HepG2 (cell line): Measurements from ENCODE around the gene OSER1. TPM values are rescaled to one million over a fixed set of nuclear protein-coding genes. Genes with fewer than 3 reads are reported as not detected.

ENCODE experiments used
- ATAC-seq: fragments of 200-7000 bp; cut with Tn5 transposase; 3 replicates; pipeline ENCODE4 v1.9.1; 2020; ENCODE audit warnings: mild to moderate bottlenecking, moderate library complexity
- BruUV-seq: library from RNA; stranded (reverse); fragments of 400-500 nt; replicated peaks from 2 replicates; lab custom pipeline; 2021; lab: Mats Ljungman, UMichigan
- CTCF ChIA-PET: fragments of 300-600 bp; formaldehyde crosslinking; extraction: SDS; loops from one replicate; lab custom pipeline; 2021; ENCODE audit warnings: low total read pairs, inconsistent platforms, low intra/inter-chr PET ratio; lab: Yijun Ruan, JAX
- POLR2A ChIA-PET: fragments of 350-600 bp; sonication (Branson Sonifier 250); formaldehyde crosslinking; loops from one replicate; lab custom pipeline; 2020; ENCODE audit warnings: antibody characterized with exemption, inconsistent platforms; lab: Yijun Ruan, JAX
- DNase-seq: peaks from one replicate; pipeline ENCODE4 v3.0.0-alpha.2; 2015; ENCODE audit warnings: low spot score
- FAIRE-seq: peaks from 3 replicates; lab custom pipeline; 2011; peaks lifted over from hg19 to GRCh38; lab: Jason Lieb, UNC
- H2AFZ ChIP-seq: one replicate; pipeline ENCODE4 v1.6.1; 2011; ENCODE audit warnings: low read length, inconsistent platforms
- H3K27ac ChIP-seq: fragments of 300-600 bp; 3 replicates; pipeline ENCODE4 v1.8.0; 2011; ENCODE audit warnings: mixed run types, mild to moderate bottlenecking, mixed read lengths, low read length, inconsistent platforms; ENCODE audit not compliant: insufficient read depth; ENCODE audit errors: extremely low read length
- H3K27me3 ChIP-seq, 2 experiments: fragments of 200-600 bp in 1 of 2; 2 replicates in 1 of 2; 3 replicates in 1 of 2; pipeline versions ENCODE4 v1.6.0 to v1.8.0; 2011; ENCODE audit warnings: low read length in 2 of 2, mild to moderate bottlenecking in 2 of 2, moderate library complexity in 2 of 2, inconsistent platforms in 1 of 2; ENCODE audit not compliant: insufficient read depth in 2 of 2, control insufficient read depth in 1 of 2
- H3K36me3 ChIP-seq, 2 experiments: fragments of 200-600 bp in 1 of 2; replicated peaks in 1 of 2; 2 replicates in 1 of 2; 3 replicates in 1 of 2; pipeline versions ENCODE4 v1.5.1 to v1.8.0; 2011; ENCODE audit warnings: low read length in 2 of 2, inconsistent platforms in 1 of 2; ENCODE audit not compliant: insufficient read depth in 2 of 2, control insufficient read depth in 1 of 2
- H3K4me1 ChIP-seq: 2 replicates; pipeline ENCODE4 v1.5.1; 2012; ENCODE audit warnings: low read length, inconsistent platforms; ENCODE audit not compliant: insufficient read depth
- H3K4me2 ChIP-seq: 2 replicates; pipeline ENCODE4 v1.6.0; 2011; ENCODE audit warnings: low read depth, low read length, inconsistent platforms
- H3K4me3 ChIP-seq, 3 experiments: fragments of 200-600 bp in 1 of 3; sonication (generic), shearing (Covaris generic) in 1 of 3; replicated peaks in 1 of 3; 2 replicates each; pipeline ENCODE4 v1.5.1; 2011 to 2016; ENCODE audit warnings: low read length in 3 of 3, inconsistent platforms in 2 of 3, low read depth in 2 of 3, mild to moderate bottlenecking in 2 of 3, control low read depth in 1 of 3, mixed read lengths in 1 of 3; ENCODE audit not compliant: insufficient read depth in 1 of 3
- H3K79me2 ChIP-seq: one replicate; pipeline ENCODE4 v1.6.1; 2011; ENCODE audit warnings: low read length, inconsistent platforms; ENCODE audit not compliant: insufficient read depth
- H3K9ac ChIP-seq: 2 replicates; pipeline ENCODE4 v1.6.0; 2011; ENCODE audit warnings: mild to moderate bottlenecking, low read depth, low read length, inconsistent platforms; ENCODE audit not compliant: insufficient read depth
- H3K9me3 ChIP-seq: 2 replicates; pipeline ENCODE4 v1.5.1; 2012; ENCODE audit warnings: mild to moderate bottlenecking, low read length
- H4K20me1 ChIP-seq: 2 replicates; pipeline ENCODE4 v1.6.0; 2011; ENCODE audit warnings: inconsistent platforms, mild to moderate bottlenecking, low read length, moderate library complexity; ENCODE audit not compliant: insufficient read depth
- AKAP8 ChIP-seq: sonication (generic); formaldehyde crosslinking; IDR thresholded peaks from 2 replicates; pipeline ENCODE4 v1.5.1; 2020; ENCODE audit warnings: mild to moderate bottlenecking, missing genetic modification reagents
- KDM1A ChIP-seq: IDR thresholded peaks from 2 replicates; pipeline ENCODE4 v1.6.1; 2016; ENCODE audit warnings: missing compliant biosample characterization
- MEIS2 ChIP-seq: sonication (generic); formaldehyde crosslinking; IDR thresholded peaks from 2 replicates; pipeline ENCODE4 v1.9.0; 2021; ENCODE audit warnings: mild to moderate bottlenecking, missing genetic modification reagents
- NFE2 ChIP-seq: sonication (generic); formaldehyde crosslinking; IDR thresholded peaks from 2 replicates; pipeline ENCODE4 v1.4.0; 2020; ENCODE audit warnings: missing genetic modification reagents
- POGZ ChIP-seq: sonication (generic); formaldehyde crosslinking; IDR thresholded peaks from 2 replicates; pipeline ENCODE4 v1.4.0; 2020; ENCODE audit warnings: mild to moderate bottlenecking, missing genetic modification reagents
- RFX5 ChIP-seq: IDR thresholded peaks from 2 replicates; pipeline ENCODE4 v1.6.1; 2011; ENCODE audit warnings: low read depth, low read length, improper control_type of control experiment
- ZFP41 ChIP-seq: sonication (generic); formaldehyde crosslinking; IDR thresholded peaks from 2 replicates; pipeline ENCODE4 v1.4.0; 2020; ENCODE audit warnings: mild to moderate bottlenecking, missing genetic modification reagents, borderline replicate concordance
- ZFP90 ChIP-seq: sonication (generic); formaldehyde crosslinking; IDR thresholded peaks from 2 replicates; pipeline ENCODE4 v1.8.0; 2022; ENCODE audit warnings: missing genetic modification reagents, mild to moderate bottlenecking, inconsistent platforms, borderline replicate concordance
- ZNF282 ChIP-seq: fragments of 450-650 bp; IDR thresholded peaks from 2 replicates; pipeline ENCODE4 v1.6.1; 2018; ENCODE audit not compliant: partially characterized antibody
- ZNF720 ChIP-seq: sonication (generic); formaldehyde crosslinking; IDR thresholded peaks from 2 replicates; pipeline ENCODE4 v1.4.0; 2020; ENCODE audit warnings: missing genetic modification reagents
- ZNF850 ChIP-seq: sonication (generic); formaldehyde crosslinking; conservative IDR thresholded peaks from 2 replicates; pipeline ENCODE4 v1.9.0; 2021; ENCODE audit warnings: mild to moderate bottlenecking, missing genetic modification reagents
- WGBS: methylation state at CpG from one replicate; pipeline ENCODE4 v1.1.6; 2017; ENCODE audit warnings: low lambda C conversion rate; 5-methylcytosine and 5-hydroxymethylcytosine counted together
- in situ Hi-C: cut with HindIII; loops from 2 replicates; pipeline ENCODE4 v1.10.0; 2017; ENCODE audit warnings: low pct_unique_long_range_greater_than_20kb; ENCODE audit not compliant: extremely low pct_ligation_motif_present
- intact Hi-C: fragments of 100-400 bp; cut with micrococcal nuclease; formaldehyde crosslinking; loops from one replicate; pipeline ENCODE4 v1.10.0; 2022; ENCODE audit not compliant: unreplicated experiment
- polyA plus RNA-seq, 8 experiments: library from polyadenylated mRNA; depleted of rRNA in 3 of 8; stranded (reverse) in 7 of 8; unstranded in 1 of 8; fragments of >200 nt; fragmentation: Illumina TruSeq in 4 of 8; extraction: Trizol in 4 of 8; gene quantifications; 2 replicates each; pipeline versions ENCODE4 v1.2.1 to v1.2.3, GENCODE V29; 2011 to 2016; ENCODE audit warnings: low read depth in 4 of 8, missing spikeins in 1 of 8, mixed read lengths in 1 of 8; ENCODE audit not compliant: insufficient read depth in 1 of 8
- total RNA-seq, 5 experiments: library from RNA; depleted of rRNA; stranded (reverse); fragments of >200 nt; fragmentation: Illumina TruSeq; extraction: Trizol; gene quantifications; 2 replicates each; pipeline ENCODE4 v1.2.3, GENCODE V29; 2016; ENCODE audit warnings: low read depth in 1 of 5
- TF ChIP-seq, protein P1 (sequence below): sonication (generic); formaldehyde crosslinking; conservative IDR thresholded peaks from 2 replicates; pipeline ENCODE4 v1.4.0; 2020; ENCODE audit warnings: mild to moderate bottlenecking, missing genetic modification reagents, moderate library complexity
- TF ChIP-seq, protein P2 (sequence below): sonication (generic); formaldehyde crosslinking; IDR thresholded peaks from 2 replicates; pipeline ENCODE4 v1.9.0; 2022; ENCODE audit warnings: missing genetic modification reagents, mild to moderate bottlenecking, borderline replicate concordance

The OSER1 gene
- total and polyA plus RNA-seq, 2 of the 13 experiments (the other 11 are each of a cell fraction or from before 2014, with no cell fraction given): 71.2 to 71.5 TPM

DNA sequence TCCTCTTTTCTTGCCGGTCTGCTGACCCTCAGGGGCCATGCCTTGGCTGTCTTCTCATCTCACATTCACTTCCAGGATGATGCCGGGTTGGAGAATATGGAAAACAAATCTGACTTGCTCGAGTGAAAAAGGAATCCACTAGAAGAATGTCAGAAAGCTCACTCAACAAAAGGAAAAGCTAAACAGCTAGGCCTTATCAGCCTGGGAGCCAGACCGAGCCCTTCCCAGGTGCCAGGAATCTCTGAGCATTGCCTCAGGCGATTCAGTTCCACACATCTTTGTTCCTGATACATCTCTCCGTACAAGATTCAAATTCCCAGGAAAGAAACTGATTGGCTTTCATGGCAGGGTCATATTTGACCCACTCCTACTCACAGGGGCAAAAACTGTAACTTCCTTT lies 9.2 kb upstream of the OSER1 start:
- in situ Hi-C loops: loop anchor here (5.0 kb wide), 4 partner anchors 93 to 393 kb away; partner anchors contain the start of gene FITM2
- Histone ChIP-seq H3K9me3 (no peaks in the 10 kb centered on the region), H3K4me1 (peaks cover 22% of the 10 kb centered on the region), H3K9ac (no peak overlapping the region), H3K36me3 (no peaks in the 10 kb centered on the region), H4K20me1 (no peaks in the 10 kb centered on the region), H3K27me3 (no peaks in the 10 kb centered on the region), H3K27ac (no peak overlapping the region), H3K4me3 (no peak overlapping the region), H2AFZ (no peak overlapping the region), H3K4me2 (no peak overlapping the region), H3K79me2 (no peaks in the 10 kb centered on the region)
- no TSS peak for BruUV-seq
- WGBS: 42% methylated on average over 6 of the region's 6 CpGs
- POLR2A ChIA-PET: no interaction called here
- no peak for TF ChIP-seq KDM1A
- TF ChIP-seq POGZ (CRISPR knock-in tag): no peak
- TF ChIP-seq ZNF282: no peak
- TF ChIP-seq ZNF850 (CRISPR knock-in tag): no peak
- TF ChIP-seq ZFP90 (CRISPR knock-in tag): no peak
- CTCF ChIA-PET: interaction anchor here (3.6 kb wide), 1 partner anchor 91 kb away, joined by 77 read pairs; the partner anchor contains the start of gene FITM2
- DNase-seq (no peak), ATAC-seq (no peak), FAIRE-seq (no peak)
- intact Hi-C loops: loop anchor here (10.0 kb wide), 2 partner anchors 465 to 665 kb away; partner anchors contain the start of gene YWHAB

DNA sequence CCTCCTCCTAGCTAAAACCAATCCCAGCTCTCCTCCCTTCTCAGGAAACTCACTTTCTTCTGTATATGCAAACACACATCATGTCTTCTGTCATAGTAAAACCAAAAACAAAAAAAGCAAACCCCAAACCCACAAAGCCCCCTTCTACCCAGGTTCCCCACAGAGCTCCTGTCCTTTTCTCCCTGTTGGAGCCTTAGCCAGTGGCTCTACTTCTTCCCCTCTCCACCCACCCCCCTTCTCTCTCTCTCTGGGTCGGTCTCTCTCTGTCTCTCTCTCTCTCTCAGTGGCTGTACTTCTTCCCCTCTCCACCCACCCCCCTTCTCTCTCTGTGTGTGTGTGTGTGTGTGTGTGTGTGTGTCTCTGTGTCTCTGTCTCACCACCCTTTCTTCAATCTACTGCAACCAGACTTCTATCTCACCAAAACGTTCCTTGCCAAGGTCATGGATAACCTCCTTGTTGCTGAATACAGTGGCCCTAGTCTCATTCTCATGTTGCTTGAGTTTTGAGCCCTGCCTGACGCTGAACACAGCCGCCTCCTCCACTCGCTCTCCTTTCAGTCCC lies 8.7 kb upstream of the OSER1 start:
- no peak overlapping the region for H3K9ac ChIP-seq
- in situ Hi-C loops: loop anchor here (5.0 kb wide), 4 partner anchors 93 to 393 kb away; partner anchors contain the start of gene FITM2
- TF ChIP-seq, protein P1, sequence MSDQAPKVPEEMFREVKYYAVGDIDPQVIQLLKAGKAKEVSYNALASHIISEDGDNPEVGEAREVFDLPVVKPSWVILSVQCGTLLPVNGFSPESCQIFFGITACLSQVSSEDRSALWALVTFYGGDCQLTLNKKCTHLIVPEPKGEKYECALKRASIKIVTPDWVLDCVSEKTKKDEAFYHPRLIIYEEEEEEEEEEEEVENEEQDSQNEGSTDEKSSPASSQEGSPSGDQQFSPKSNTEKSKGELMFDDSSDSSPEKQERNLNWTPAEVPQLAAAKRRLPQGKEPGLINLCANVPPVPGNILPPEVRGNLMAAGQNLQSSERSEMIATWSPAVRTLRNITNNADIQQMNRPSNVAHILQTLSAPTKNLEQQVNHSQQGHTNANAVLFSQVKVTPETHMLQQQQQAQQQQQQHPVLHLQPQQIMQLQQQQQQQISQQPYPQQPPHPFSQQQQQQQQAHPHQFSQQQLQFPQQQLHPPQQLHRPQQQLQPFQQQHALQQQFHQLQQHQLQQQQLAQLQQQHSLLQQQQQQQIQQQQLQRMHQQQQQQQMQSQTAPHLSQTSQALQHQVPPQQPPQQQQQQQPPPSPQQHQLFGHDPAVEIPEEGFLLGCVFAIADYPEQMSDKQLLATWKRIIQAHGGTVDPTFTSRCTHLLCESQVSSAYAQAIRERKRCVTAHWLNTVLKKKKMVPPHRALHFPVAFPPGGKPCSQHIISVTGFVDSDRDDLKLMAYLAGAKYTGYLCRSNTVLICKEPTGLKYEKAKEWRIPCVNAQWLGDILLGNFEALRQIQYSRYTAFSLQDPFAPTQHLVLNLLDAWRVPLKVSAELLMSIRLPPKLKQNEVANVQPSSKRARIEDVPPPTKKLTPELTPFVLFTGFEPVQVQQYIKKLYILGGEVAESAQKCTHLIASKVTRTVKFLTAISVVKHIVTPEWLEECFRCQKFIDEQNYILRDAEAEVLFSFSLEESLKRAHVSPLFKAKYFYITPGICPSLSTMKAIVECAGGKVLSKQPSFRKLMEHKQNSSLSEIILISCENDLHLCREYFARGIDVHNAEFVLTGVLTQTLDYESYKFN (CRISPR knock-in tag): no peak
- TF ChIP-seq AKAP8 (no peak), RFX5 (no peak), ZFP41 (no peak), ZNF720 (CRISPR knock-in tag) (no peak), NFE2 (CRISPR knock-in tag) (no peak), MEIS2 (CRISPR knock-in tag) (no peak)
- TF ChIP-seq, protein P2, sequence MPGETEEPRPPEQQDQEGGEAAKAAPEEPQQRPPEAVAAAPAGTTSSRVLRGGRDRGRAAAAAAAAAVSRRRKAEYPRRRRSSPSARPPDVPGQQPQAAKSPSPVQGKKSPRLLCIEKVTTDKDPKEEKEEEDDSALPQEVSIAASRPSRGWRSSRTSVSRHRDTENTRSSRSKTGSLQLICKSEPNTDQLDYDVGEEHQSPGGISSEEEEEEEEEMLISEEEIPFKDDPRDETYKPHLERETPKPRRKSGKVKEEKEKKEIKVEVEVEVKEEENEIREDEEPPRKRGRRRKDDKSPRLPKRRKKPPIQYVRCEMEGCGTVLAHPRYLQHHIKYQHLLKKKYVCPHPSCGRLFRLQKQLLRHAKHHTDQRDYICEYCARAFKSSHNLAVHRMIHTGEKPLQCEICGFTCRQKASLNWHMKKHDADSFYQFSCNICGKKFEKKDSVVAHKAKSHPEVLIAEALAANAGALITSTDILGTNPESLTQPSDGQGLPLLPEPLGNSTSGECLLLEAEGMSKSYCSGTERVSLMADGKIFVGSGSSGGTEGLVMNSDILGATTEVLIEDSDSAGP: no peak

More for the DNA sequence above, 8.7 kb upstream of the OSER1 start:
- DNase-seq (no peak), FAIRE-seq (no peak), ATAC-seq (no peak)
- 61% methylated on average over 5 of the region's 5 CpGs for WGBS
- Histone ChIP-seq H3K27me3 (no peaks in the 10 kb centered on the region), H3K4me3 (no peak overlapping the region), H3K36me3 (no peaks in the 10 kb centered on the region), H3K9me3 (no peaks in the 10 kb centered on the region), H3K4me2 (no peak overlapping the region), H2AFZ (no peak overlapping the region), H3K79me2 (no peaks in the 10 kb centered on the region), H3K4me1 (peaks cover 22% of the 10 kb centered on the region), H3K27ac (no peak overlapping the region), H4K20me1 (no peaks in the 10 kb centered on the region)
- intact Hi-C loops: loop anchor here (10.0 kb wide), 2 partner anchors 466 to 666 kb away; partner anchors contain the start of gene YWHAB
- ChIA-PET POLR2A (interaction anchor here (1.1 to 1.2 kb wide), 2 partner anchors 252 to 256 kb away, joined by 3 read pairs; partner anchors contain the start of gene TTPAL), CTCF (interaction anchor here (3.6 to 5.6 kb wide), 2 partner anchors 92 to 167 kb away, joined by 73 to 77 read pairs; partner anchors contain the start of gene FITM2)
- no TSS peak for BruUV-seq
